ENCODE results near the gene SBSN. TPM values are rescaled to one million over a fixed set of nuclear protein-coding genes. Genes with fewer than 3 reads are reported as not detected.

Gene SBSN
- polyA plus RNA-seq, 1 donor, result not detected

DNA sequence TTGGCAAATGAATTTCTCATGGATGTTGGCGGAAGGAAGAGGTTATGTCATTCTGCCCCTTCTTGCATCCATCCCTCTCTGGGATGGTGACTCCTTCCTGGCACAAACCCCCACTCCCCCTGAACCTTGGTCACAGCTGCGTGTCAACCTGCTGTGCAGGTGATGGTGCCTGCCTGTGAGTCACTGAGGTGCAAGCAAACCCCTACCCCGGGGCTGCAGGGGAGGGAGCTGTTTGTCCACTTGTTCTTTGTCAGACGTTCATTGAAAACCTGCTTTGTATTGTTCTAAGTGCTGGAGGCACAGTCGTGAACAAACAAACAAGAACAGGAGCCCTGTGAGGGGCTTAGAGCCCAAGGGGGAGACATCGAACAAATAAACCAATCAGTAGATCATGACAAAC, 3.2 kb upstream of the SBSN start:
- Histone ChIP-seq H3K27me3 (ENCODE audit: control insufficient read depth, insufficient read depth, low read length) (peaks cover 43% of the 10 kb centered on the region), H3K9me3 (ENCODE audit: control insufficient read depth, low read depth, low read length) (peaks cover 5% of the 10 kb centered on the region), H3K27ac (ENCODE audit: low read length) (no peak overlapping the region), H3K4me1 (ENCODE audit: control insufficient read depth, insufficient read depth, low read length) (peaks cover 3% of the 10 kb centered on the region), H3K36me3 (ENCODE audit: control insufficient read depth, insufficient read depth, low read length) (no peaks in the 10 kb centered on the region), H3K4me3 (ENCODE audit: low read length) (no peak overlapping the region)
- 20% methylated on average over 1 of the region's 6 CpGs for WGBS (ENCODE audit: insufficient coverage, low lambda C conversion rate)
- no peak for DNase-seq

DNA sequence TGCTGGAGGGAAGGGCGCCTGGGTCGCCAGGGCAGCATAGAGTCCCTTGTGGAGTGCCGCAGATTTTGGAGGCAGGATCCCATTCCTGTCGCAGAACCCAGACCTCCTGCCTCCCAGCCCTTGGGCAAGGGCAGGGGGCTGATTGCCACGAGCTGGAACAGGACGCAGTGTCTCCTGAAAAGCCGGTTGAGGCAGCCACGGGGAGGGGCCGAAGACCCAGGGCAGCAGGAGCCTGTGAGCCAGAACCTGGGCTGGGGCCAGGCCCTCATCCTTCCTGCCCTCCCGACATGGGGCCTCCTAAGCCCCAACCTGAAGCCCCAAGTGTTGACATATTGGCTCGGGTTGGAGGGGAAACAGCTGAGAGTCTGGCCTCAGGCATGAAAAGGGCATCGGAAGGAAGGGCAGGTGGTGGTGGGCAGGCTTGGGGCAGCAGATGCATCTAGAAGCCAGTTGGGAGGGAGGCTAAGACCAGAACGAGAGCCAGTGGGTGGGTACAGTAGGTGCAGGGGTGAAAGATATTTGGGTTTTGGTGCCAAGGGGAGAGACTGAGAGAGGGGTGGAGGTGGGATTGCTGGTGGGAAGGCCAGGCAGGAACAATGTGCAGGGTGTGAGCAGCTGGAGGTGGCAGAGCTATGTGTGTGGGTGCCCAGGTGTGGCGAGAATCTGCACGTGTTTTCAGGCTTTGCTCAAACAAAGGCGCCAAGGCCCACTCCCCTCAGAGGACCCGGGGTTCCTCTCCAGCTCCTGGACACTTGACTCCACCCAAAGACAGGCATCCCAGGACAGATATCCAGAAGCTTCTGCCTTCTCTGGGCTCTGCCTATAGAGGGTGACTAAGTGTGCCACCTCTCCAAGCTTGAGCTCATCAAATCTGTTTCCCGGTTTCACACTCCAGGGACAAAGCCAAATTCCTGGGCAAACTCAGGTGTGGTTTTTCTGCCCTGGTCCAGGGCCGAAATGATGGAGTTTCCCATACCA, 1.4 kb upstream of the SBSN start:
- no CpG with 5 or more reads among the region's 19 CpGs for WGBS (ENCODE audit: insufficient coverage, low lambda C conversion rate)
- Histone ChIP-seq H3K9me3 (ENCODE audit: control insufficient read depth, low read depth, low read length) (peaks cover 5% of the 10 kb centered on the region), H3K36me3 (ENCODE audit: control insufficient read depth, insufficient read depth, low read length) (no peaks in the 10 kb centered on the region), H3K27me3 (ENCODE audit: control insufficient read depth, insufficient read depth, low read length) (peaks cover 45% of the 10 kb centered on the region), H3K4me3 (ENCODE audit: low read length) (no peak overlapping the region), H3K4me1 (ENCODE audit: control insufficient read depth, insufficient read depth, low read length) (peaks cover 3% of the 10 kb centered on the region), H3K27ac (ENCODE audit: low read length) (no peak overlapping the region)
- no peak for DNase-seq

DNA sequence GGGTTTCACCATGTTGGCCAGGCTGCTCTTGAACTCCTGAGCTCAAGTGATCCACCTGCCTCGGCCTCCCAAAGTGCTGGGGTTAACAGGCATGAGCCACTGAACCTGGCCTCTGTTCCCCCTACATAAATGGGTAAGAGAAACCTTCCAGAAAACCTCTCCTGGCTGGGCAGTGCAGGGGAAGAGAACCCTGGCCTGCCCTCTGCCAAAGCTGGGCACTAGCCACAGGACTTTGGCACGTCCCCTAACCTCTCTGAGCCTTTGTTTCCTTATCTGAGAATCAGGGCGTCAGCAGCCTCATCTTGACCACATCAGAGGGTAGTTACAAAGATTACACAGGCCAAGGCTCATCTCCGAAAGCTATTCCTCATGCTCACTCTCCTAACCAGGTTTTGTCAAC, 2.2 kb downstream of the SBSN start:
- no peak overlapping the region for H3K4me3 ChIP-seq (ENCODE audit: low read length)
- no peaks in the 10 kb centered on the region for H3K9me3 ChIP-seq (ENCODE audit: control insufficient read depth, low read depth, low read length)
- peaks cover 21% of the 10 kb centered on the region for H3K27me3 ChIP-seq (ENCODE audit: control insufficient read depth, insufficient read depth, low read length)
- no peak overlapping the region for H3K27ac ChIP-seq (ENCODE audit: low read length)
- no peaks in the 10 kb centered on the region for H3K4me1 ChIP-seq (ENCODE audit: control insufficient read depth, insufficient read depth, low read length)
- no peaks in the 10 kb centered on the region for H3K36me3 ChIP-seq (ENCODE audit: control insufficient read depth, insufficient read depth, low read length)
- no peak for DNase-seq
- WGBS (ENCODE audit: insufficient coverage, low lambda C conversion rate), result no CpG with 5 or more reads among the region's 4 CpGs

DNA sequence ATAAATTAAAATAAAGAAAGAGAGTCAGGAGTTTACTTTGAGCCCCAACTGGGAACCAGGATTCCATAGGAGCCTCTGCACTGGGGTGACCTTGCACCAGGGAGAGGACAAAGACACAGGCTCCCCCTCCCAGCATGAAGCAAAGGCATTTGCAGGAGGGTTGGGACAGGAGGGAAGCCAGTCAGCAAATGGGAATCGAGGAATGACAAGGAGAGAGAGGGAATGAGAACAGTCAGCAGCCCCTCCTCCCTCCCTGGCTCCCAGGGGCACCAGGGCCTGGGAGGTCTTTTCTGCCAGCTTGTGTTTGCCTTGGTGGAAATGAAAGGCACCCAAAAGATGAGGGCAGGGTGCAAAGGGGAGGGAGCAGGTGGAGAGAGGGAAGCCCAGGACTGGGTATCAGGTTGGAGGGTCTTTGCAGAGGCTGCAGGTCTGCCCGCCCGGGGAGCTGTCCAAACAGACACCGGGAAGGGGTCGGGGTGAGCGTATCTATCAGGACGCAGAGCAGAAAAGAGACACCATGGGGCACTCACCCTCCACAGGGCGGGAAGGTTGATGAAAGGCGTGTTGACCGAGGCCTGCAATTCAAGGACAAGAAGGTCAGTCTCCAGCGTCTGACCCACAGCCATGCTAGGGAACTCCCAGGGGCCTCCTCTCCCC, 3.8 kb downstream of the SBSN start:
- WGBS (ENCODE audit: insufficient coverage, low lambda C conversion rate), result no CpG with 5 or more reads among the region's 11 CpGs
- no peak overlapping the region for H3K27ac ChIP-seq (ENCODE audit: low read length)
- no peak for DNase-seq
- H3K9me3 ChIP-seq (ENCODE audit: control insufficient read depth, low read depth, low read length), result no peaks in the 10 kb centered on the region
- H3K4me3 ChIP-seq (ENCODE audit: low read length), result no peak overlapping the region
- peaks cover 18% of the 10 kb centered on the region for H3K27me3 ChIP-seq (ENCODE audit: control insufficient read depth, insufficient read depth, low read length)
- no peaks in the 10 kb centered on the region for H3K4me1 ChIP-seq (ENCODE audit: control insufficient read depth, insufficient read depth, low read length)
- no peaks in the 10 kb centered on the region for H3K36me3 ChIP-seq (ENCODE audit: control insufficient read depth, insufficient read depth, low read length)

DNA sequence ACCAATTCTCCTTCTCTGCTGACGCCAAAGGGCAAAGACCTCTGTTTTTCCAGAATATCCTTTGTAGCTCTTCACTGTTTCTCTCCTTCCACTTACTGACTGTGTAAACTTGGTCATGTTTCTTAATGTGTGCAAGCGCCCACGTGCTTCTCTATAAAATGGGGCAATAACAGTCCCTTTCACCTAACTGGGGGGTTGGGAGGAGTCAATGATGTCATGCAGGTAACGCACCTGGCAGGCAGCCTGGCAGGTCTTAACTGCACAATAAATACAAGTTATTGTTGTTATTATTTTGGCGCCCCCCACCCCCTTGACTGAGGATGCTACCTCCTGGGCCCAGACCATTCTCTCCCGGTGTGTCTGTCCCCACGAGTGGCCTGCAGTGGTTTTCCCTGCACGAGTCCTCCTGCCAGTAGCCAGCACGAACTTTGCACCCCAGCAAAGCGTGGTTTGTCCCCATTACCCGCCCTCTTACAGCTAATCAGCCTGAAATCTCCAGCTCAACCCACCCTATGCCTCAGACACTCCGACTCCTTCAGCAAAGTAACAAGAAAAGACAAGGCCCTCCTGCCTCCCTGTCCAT, 5.3 kb downstream of the SBSN start:
- no CpG with 5 or more reads among the region's 12 CpGs for WGBS (ENCODE audit: insufficient coverage, low lambda C conversion rate)
- Histone ChIP-seq H3K27me3 (ENCODE audit: control insufficient read depth, insufficient read depth, low read length) (peaks cover 12% of the 10 kb centered on the region), H3K4me3 (ENCODE audit: low read length) (no peak overlapping the region), H3K9me3 (ENCODE audit: control insufficient read depth, low read depth, low read length) (no peaks in the 10 kb centered on the region), H3K27ac (ENCODE audit: low read length) (no peak overlapping the region), H3K36me3 (ENCODE audit: control insufficient read depth, insufficient read depth, low read length) (no peaks in the 10 kb centered on the region), H3K4me1 (ENCODE audit: control insufficient read depth, insufficient read depth, low read length) (no peaks in the 10 kb centered on the region)
- peak in 1 of 2 donors; percentile 13 for DNase-seq

DNA sequence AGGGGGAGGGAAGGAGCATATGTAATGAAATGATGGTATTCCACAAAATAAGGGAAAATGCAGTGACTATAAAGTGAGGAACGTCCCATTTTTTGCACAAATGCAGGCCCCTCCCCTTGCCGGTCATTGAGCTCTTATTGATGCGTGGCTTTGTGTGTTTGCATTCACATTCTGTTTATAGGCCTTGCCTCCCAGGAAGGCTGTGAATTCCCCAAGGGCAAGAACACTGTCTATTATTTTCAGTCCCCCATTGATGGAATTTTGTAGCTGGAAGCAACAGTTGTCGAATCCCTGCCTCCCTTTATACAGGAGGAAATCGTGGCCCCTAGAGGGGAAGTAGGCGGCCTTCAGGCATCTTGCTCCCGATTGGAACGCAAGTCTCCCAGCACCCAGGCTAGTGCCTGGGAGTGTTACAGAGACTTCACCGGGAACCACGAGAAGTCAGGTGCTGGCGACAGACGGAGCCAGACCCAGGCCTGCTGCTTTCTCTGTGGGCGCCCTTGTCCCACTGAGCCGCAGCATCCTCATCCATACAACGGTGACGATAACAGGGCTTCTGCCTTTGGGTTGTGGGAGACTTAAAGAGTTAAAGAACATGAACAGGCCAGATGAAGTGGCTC, 6.9 kb downstream of the SBSN start:
- Histone ChIP-seq H3K27me3 (ENCODE audit: control insufficient read depth, insufficient read depth, low read length) (peaks cover 12% of the 10 kb centered on the region), H3K27ac (ENCODE audit: low read length) (no peak overlapping the region), H3K4me1 (ENCODE audit: control insufficient read depth, insufficient read depth, low read length) (no peaks in the 10 kb centered on the region), H3K36me3 (ENCODE audit: control insufficient read depth, insufficient read depth, low read length) (no peaks in the 10 kb centered on the region), H3K9me3 (ENCODE audit: control insufficient read depth, low read depth, low read length) (no peaks in the 10 kb centered on the region), H3K4me3 (ENCODE audit: low read length) (no peak overlapping the region)
- DNase-seq, result no peak
- WGBS (ENCODE audit: insufficient coverage, low lambda C conversion rate), result no CpG with 5 or more reads among the region's 16 CpGs

DNA sequence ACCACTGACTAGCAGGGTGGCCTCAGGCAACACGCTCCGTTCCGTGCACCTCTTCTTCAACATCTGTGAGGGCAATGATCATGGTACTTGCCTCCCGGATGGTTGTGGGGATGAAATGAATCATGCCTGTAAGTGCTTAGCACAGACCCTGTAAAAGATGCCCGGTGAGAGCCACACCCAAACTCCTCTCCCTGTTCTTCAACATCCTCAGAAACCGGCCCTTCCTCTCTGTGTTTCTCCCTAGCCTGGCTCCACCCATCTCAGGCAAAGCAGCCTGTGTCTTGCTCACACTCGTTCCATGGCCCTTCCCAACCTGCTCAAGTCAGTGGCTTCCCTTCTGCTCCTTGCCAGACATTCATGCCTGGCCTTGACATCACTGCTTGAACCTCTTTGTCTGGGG, 8.8 kb downstream of the SBSN start:
- H3K27me3 ChIP-seq (ENCODE audit: control insufficient read depth, insufficient read depth, low read length), result peaks cover 6% of the 10 kb centered on the region
- no peak overlapping the region for H3K4me3 ChIP-seq (ENCODE audit: low read length)
- no CpG with 5 or more reads among the region's 7 CpGs for WGBS (ENCODE audit: insufficient coverage, low lambda C conversion rate)
- H3K4me1 ChIP-seq (ENCODE audit: control insufficient read depth, insufficient read depth, low read length), result no peaks in the 10 kb centered on the region
- no peaks in the 10 kb centered on the region for H3K36me3 ChIP-seq (ENCODE audit: control insufficient read depth, insufficient read depth, low read length)
- no peaks in the 10 kb centered on the region for H3K9me3 ChIP-seq (ENCODE audit: control insufficient read depth, low read depth, low read length)
- no peak for DNase-seq
- H3K27ac ChIP-seq (ENCODE audit: low read length), result no peak overlapping the region

DNA sequence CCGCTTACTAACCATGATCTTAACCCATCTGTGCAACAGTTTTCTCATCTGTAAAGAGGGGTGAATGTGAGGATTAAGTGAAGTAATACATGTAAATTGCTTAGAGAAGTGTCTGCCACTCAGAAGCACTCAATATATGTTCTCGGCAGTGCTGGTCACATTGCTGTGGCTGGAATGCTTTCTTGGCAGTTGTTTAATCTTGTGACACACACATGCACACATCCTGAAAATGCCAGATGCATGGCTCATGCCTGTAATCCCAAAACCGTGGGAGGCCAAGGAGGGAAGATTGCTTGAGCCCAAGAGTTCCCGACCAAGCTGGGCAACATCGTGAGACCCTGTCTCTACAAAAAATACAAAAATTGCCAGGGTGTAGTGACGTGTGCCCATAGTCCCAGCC, 9.8 kb downstream of the SBSN start:
- WGBS (ENCODE audit: insufficient coverage, low lambda C conversion rate), result no CpG with 5 or more reads among the region's 6 CpGs
- Histone ChIP-seq H3K4me1 (ENCODE audit: control insufficient read depth, insufficient read depth, low read length) (no peaks in the 10 kb centered on the region), H3K36me3 (ENCODE audit: control insufficient read depth, insufficient read depth, low read length) (no peaks in the 10 kb centered on the region)

DNA sequence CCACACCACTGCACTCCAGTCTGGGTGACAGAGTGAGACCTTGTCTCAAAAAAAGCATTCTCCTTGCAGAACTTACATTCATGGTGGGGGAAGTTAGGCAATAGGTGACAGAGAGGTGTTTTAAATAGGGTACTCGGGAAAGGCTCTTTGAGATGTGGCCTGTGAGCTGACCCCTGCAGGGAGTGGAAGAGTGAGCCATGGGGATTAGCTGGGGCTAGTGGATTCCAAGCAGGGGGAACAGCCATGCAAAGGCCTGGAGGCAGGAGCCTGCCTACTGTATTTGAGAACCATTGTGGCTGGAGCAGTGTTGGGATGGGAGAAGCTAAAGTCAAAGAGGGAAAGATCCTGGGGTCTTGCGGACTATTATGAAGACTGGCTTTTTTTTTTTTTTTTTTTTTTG, 10.8 kb downstream of the SBSN start:
- Histone ChIP-seq H3K27me3 (ENCODE audit: control insufficient read depth, insufficient read depth, low read length) (peaks cover 20% of the 10 kb centered on the region), H3K36me3 (ENCODE audit: control insufficient read depth, insufficient read depth, low read length) (no peaks in the 10 kb centered on the region), H3K4me1 (ENCODE audit: control insufficient read depth, insufficient read depth, low read length) (no peaks in the 10 kb centered on the region), H3K9me3 (ENCODE audit: control insufficient read depth, low read depth, low read length) (no peaks in the 10 kb centered on the region), H3K27ac (ENCODE audit: low read length) (no peak overlapping the region), H3K4me3 (ENCODE audit: low read length) (no peak overlapping the region)
- WGBS (ENCODE audit: insufficient coverage, low lambda C conversion rate), result 80% methylated on average over 1 of the region's 2 CpGs
- no peak for DNase-seq

More for the DNA sequence above, 9.8 kb downstream of the SBSN start:
- no peak for DNase-seq
- Histone ChIP-seq H3K9me3 (ENCODE audit: control insufficient read depth, low read depth, low read length) (no peaks in the 10 kb centered on the region), H3K27ac (ENCODE audit: low read length) (no peak overlapping the region), H3K4me3 (ENCODE audit: low read length) (no peak overlapping the region), H3K27me3 (ENCODE audit: control insufficient read depth, insufficient read depth, low read length) (peaks cover 12% of the 10 kb centered on the region)

DNA sequence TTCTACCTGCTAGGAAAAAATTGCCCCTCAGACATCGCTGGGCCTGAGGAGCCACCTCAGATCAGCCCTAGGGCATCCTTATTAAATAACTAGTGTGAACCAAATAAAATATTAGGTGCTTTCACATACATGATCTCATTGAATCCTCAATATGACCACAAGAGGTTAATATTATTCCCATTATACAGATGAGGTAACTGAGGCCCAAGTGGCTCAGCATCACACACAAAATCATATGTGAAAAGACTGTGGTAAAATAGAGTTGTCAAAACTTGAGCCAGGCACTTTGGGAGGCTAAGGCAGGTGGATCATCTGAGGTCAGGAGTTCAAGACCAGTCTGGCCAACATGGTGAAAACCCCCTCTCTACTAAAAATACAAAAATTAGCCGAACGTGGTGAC, 11.8 kb downstream of the SBSN start:
- Histone ChIP-seq H3K9me3 (ENCODE audit: control insufficient read depth, low read depth, low read length) (no peaks in the 10 kb centered on the region), H3K4me1 (ENCODE audit: control insufficient read depth, insufficient read depth, low read length) (no peaks in the 10 kb centered on the region), H3K27ac (ENCODE audit: low read length) (no peak overlapping the region), H3K4me3 (ENCODE audit: low read length) (no peak overlapping the region), H3K27me3 (ENCODE audit: control insufficient read depth, insufficient read depth, low read length) (peaks cover 23% of the 10 kb centered on the region), H3K36me3 (ENCODE audit: control insufficient read depth, insufficient read depth, low read length) (no peaks in the 10 kb centered on the region)
- no peak for DNase-seq
- no CpG with 5 or more reads among the region's 3 CpGs for WGBS (ENCODE audit: insufficient coverage, low lambda C conversion rate)
